AG04449 (cell line): ENCODE results near the gene SUGCT.

Experiments
- CTCF ChIA-PET: fragments of 350-600 bp; formaldehyde crosslinking; extraction: SDS; loops from one replicate; lab custom pipeline; 2021; ENCODE audit warnings: antibody characterized with exemption; lab: Yijun Ruan, JAX
- POLR2A ChIA-PET: fragments of 400-600, 350-600 bp; formaldehyde crosslinking; extraction: SDS; loops from one replicate; lab custom pipeline; 2020; ENCODE audit warnings: antibody characterized with exemption, inconsistent platforms; lab: Yijun Ruan, JAX
- DNase-seq: peaks from one replicate; pipeline ENCODE4 v3.0.0-alpha.2; 2010; ENCODE audit warnings: low read depth, low spot score
- H3K4me3 ChIP-seq: 2 replicates; pipeline ENCODE4 v1.5.1; 2011; ENCODE audit warnings: low read depth, mild to moderate bottlenecking, control low read depth, low read length
- TF ChIP-seq, protein P1 (sequence below): IDR thresholded peaks from one replicate; pipeline ENCODE4 v1.5.1; 2011; ENCODE audit warnings: mild to moderate bottlenecking, moderate library complexity, low read length, control low read depth, inconsistent platforms; ENCODE audit not compliant: insufficient read depth; ENCODE audit errors: missing control alignments

Gene SUGCT

DNA sequence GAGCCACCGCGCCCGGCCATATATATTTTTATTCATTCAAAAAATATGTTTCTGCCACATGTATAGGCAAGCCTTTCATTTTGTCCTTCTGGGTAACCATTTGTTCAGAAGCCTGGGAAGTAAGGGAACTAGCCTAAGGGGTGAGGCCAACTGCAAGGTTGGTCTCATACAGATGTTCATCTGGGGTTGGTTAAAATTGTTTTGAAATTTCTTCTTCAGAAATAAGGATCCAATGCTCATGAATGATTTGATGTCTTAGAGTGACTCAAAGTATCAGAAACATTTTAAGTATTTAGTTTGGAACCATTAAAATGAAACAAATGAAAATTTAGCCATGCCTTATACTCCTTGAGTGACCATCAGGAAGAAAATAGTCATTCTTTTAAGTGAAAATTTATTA is 397.2 kb downstream of the SUGCT start:
- no peak for DNase-seq
- ChIA-PET CTCF (no interaction called here), POLR2A (no interaction called here)
- H3K4me3 ChIP-seq: no peak overlapping the region
- TF ChIP-seq, protein P1, sequence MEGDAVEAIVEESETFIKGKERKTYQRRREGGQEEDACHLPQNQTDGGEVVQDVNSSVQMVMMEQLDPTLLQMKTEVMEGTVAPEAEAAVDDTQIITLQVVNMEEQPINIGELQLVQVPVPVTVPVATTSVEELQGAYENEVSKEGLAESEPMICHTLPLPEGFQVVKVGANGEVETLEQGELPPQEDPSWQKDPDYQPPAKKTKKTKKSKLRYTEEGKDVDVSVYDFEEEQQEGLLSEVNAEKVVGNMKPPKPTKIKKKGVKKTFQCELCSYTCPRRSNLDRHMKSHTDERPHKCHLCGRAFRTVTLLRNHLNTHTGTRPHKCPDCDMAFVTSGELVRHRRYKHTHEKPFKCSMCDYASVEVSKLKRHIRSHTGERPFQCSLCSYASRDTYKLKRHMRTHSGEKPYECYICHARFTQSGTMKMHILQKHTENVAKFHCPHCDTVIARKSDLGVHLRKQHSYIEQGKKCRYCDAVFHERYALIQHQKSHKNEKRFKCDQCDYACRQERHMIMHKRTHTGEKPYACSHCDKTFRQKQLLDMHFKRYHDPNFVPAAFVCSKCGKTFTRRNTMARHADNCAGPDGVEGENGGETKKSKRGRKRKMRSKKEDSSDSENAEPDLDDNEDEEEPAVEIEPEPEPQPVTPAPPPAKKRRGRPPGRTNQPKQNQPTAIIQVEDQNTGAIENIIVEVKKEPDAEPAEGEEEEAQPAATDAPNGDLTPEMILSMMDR: no peak

DNA sequence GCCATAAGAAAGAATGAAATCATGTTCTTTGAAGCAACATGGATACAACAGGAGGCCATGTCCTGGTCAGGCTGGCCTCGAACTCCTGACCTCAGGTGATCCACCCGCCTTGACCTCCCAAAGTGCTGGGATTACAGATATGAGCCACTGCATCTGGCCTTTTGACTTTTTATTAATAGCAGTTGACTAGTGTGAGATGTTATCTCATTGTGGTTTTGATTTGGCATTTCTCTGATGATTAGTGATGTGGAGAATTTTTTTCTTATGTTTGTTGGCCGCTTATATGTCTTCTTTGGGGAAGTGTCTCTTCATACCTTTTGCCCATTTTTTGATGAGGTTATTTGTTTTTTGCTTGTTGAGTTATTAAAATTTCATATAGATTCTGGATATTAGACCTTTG is 400.9 kb downstream of the SUGCT start:
- POLR2A ChIA-PET: no interaction called here
- no peak for DNase-seq
- CTCF ChIA-PET: interaction anchor here (0.7 kb wide), 1 partner anchor 205 kb away, joined by 3 read pairs; no protein-coding TSS in a partner anchor
- no peak overlapping the region for H3K4me3 ChIP-seq
- TF ChIP-seq, protein P1: no peak

DNA sequence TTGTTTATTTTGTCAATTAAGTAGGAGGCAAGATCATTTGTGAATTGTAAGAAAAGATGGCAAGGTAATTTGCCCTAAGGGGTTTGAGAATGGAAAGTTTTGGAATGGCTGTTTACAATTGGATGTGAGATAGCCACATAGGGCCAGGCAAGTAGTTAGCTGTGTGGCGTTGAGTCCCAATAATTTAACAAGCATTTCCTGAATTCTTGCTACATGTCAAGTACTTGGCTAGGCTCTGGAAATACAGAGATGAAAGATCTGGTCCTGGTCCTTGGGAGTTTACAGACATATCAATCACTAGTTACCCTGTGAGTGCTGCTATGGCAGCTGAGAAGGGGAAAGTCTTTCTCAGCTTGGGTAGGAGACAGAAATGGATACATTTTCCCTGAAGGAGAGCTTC is 401.6 kb downstream of the SUGCT start:
- ChIA-PET POLR2A (no interaction called here), CTCF (no interaction called here)
- TF ChIP-seq, protein P1: no peak
- DNase-seq: no peak
- H3K4me3 ChIP-seq: no peak overlapping the region

DNA sequence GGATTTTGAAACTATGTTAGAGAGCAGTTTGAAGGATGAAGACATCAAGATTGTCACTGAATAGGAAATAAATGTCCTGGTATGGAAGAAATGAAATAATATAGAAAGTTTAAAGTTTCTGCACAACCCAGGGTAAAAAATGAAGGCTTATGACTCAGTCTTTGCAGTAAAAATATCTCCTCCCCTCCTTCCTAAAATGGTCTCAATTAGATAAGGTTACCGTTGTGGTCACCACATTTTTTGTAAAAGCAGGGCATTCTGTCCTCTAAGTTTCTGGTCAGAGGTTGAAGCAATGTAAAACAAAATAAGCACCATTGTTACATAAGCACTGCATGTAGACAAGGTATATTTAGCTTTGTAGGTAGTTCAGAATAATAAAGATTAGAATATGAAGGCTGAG is 403.5 kb downstream of the SUGCT start:
- TF ChIP-seq, protein P1: no peak
- POLR2A ChIA-PET: no interaction called here
- H3K4me3 ChIP-seq: no peak overlapping the region
- DNase-seq: no peak
- CTCF ChIA-PET: no interaction called here

DNA sequence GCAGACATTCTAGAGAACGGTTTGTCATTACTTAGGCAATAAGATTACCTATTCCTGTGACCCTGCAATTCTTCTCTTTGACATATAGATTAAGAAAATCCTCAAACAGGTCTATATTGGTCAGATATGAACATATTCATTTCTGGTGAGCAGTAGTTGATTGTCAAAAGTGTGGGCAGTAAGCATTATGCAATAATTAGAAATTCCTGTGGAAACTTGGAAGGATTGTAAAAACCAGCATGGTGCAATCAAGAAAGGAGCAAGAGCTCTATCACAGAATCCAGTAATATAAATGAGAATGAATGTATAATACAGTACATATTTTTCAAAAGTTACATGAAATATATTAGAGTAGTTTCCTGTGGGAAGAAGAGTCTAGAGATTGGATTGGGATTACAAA is 406.5 kb downstream of the SUGCT start:
- ChIA-PET CTCF (no interaction called here), POLR2A (no interaction called here)
- TF ChIP-seq, protein P1: no peak
- DNase-seq: no peak
- no peak overlapping the region for H3K4me3 ChIP-seq

DNA sequence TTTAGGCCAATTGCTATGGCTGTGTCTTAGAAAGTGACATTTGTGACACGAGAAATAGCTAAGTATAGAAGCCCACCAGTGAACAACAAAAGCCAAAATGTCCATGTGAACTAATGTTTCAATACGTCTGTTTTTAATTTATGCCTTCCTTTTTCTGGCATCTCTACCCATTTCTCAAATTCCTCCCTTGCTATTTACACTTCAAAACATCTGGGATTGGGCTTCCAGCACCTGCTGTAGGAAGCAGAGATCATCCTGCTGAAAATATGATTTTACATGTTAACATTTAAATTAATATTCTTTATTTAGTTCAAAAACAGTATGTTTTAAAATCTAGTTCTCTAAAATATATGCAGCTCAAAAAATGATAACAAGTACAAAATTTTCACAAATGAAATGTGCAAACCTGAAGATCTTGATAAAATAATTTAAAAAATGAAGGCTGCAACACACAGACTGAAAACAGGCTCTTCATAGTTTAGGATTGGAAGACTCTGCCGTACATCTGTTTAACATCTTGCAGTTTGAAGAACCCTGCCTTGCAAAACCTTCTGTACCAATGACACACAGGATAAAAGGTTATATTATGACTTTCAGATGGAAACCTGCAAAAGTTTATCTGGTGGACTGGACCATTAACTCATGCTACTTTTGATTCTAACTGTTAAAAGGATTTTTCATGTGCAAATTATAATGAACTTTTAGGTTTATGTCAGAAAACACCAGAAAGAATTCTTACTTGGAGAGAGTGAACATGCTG is 408.4 kb downstream of the SUGCT start:
- POLR2A ChIA-PET: no interaction called here

More for the DNA sequence above, 408.4 kb downstream of the SUGCT start:
- TF ChIP-seq, protein P1: no peak
- CTCF ChIA-PET: interaction anchor here (1.0 to 1.4 kb wide), 5 partner anchors 11 to 311 kb away, joined by 3 to 4 read pairs (median 3); no protein-coding TSS in a partner anchor
- DNase-seq: no peak
- H3K4me3 ChIP-seq: no peak overlapping the region
